Inferior parietal cortex (tissue), 1 donor: ENCODE results near the gene RUBCN.
"Not testable (repeated sequence)": the region's sequence is repeated elsewhere in the genome, so short reads cannot be mapped to it uniquely, and the experiment has no call there.

Experiments used
- DNase-seq: peaks from one replicate; pipeline ENCODE4 v3.0.0-alpha.2; 2016; ENCODE audit errors: extremely low spot score

Gene RUBCN

DNA sequence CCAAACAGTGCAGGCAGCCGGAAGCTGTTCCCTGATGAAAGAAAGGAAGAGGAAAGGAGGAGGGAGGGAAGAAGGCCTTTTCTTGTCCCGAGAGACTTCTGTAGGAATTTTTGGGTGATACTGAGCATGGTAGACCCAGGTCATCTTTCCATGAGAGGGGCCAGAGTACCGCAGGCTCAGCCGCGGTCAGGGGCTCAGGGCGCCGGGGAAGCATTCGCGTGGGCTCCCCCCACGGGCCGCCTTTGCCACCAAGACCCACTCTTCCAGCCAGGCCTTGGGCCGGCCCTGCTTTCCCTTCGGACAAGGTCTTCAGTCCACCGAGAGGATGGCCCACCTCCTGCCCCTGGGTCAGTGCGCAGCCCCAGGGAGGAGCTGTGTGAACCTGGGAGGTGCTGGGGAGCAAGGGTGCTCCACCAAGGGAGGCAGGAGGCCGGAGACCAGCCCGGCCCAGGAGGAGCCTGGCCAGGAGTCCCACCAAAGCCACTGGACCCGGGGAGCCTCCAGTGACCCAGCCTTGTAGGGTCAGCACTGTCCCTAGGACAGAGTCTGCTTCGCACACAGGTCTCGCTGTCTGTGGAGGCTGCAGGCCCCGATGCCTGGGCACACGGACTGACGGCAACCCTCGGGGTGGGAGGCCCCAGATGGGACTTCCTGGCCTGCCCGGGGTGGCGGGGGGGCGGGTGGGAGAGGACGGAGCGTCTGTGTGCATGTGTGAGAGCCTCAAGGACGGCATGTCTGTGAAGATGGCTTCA lies 79.0 kb downstream of the RUBCN start:
- not testable (repeated sequence) for DNase-seq

DNA sequence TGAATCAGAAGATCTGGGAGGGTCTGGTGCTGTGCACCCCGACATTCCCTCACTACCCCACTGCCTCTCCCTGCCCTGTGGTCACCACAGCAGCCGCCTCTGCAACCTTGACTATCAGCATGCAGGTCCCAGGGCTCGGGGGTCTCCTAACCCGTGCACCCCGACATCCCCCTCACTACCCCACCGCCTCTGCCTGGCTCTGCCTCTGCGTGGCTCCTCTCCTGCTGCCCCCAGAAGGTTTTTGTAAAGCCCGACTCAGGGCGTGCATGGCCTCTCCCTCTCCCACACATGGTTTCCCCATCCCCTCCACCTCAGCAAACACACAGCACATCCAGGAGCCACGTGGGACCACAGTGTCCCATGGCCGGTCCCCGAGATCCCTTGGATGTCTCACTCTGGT lies 79.7 kb downstream of the RUBCN start:
- DNase-seq, result not testable (repeated sequence)

DNA sequence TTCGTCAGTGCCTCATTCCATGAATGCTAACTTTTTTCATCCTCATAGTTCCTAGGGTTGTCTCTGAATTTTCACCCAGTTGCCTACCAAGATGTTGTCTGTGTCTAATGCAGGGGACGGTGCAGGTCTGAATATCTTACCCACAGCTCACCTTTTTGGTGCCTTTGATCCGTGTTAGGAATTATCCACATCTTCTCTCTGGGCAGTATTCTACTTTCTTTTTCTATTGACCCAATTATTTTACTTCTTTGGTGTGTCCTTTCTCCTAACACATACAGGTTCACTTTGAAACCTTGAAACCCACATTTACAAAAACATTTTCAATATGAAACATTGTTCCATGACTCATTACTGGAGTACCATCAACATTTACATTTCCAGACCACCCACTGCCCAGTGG lies 80.6 kb downstream of the RUBCN start:
- DNase-seq, result not testable (repeated sequence)

DNA sequence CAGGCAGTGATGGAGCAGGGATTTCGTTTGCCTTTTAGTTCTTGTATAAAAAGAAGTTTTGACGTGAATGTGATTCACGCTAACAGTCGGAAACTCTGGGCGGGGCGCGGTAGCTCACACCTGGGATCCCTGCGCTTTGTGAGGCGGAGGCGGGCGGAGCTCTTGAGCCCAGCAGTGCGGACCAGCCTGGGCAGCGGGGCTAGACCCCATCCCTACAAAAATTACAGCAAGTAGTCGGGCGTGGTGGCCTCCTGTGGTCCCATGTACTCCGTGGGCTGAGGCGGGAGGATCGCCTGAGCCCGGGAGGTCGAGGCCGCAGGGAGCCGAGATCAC lies 81.7 kb downstream of the RUBCN start:
- DNase-seq, result not testable (repeated sequence)

DNA sequence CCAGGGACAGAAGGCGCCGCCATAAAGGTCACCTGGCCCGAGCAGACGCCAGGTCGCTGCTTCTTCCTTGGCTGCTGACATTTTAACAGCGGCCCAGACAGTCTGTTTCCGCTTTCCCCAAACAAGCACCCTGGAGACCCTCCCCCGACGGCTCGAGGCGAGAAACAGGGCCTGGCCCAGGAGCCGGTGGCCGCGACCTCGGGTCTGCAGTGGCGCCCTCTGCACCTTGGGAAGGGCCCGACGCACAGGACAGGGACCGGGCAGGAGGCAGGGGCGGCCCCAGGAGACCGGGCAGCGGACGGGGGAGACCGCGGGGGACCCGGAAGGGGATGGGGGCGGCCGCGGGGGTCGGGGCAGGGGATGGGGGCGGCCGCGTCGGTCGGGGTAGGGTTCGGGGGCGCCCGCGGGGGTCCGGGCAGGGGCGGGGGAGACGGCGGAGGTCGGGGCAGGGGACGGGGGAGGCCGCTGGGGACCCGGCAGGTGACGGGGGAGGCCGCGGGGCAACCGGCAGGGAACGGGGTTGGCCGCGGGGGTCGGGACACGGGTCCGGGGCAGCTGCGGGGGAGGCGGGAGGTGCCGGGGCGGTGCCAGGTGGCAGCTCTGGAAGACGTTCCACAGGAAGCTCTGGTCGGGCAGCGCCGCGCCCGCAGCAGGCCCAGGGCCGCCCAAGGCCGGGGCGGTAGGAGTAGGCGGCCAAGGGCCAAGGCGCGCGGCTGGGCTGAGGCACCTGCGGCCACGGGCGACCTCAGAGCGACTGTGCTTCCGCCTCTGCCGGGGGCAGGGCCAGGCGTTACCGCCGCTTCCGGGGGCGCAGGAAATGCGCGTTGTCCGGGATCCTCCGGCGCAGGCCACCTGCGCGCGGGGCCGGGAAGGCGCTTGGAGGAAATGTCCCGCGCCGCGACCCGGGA lies 82.4 kb downstream of the RUBCN start:
- DNase-seq, result not testable (repeated sequence)

DNA sequence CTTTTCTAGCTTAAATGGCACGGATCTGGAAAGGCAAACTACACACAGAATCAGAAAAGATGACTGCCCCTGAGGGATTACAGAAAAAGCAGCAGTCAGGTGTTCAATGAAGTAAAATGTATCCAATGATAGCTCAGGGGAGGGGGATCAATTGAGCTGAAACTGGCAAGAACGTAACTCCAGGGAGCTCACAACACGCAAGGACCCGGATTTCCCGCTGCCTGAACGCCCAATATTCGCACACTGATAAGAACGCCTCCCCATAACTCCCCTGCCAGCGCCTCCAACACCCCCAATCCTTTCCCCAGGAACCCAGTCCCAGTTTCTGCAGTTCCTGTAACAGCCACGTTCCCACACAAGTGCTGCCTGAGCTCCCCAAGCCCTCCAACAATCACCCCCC lies 83.8 kb downstream of the RUBCN start:
- DNase-seq, result not testable (repeated sequence)

DNA sequence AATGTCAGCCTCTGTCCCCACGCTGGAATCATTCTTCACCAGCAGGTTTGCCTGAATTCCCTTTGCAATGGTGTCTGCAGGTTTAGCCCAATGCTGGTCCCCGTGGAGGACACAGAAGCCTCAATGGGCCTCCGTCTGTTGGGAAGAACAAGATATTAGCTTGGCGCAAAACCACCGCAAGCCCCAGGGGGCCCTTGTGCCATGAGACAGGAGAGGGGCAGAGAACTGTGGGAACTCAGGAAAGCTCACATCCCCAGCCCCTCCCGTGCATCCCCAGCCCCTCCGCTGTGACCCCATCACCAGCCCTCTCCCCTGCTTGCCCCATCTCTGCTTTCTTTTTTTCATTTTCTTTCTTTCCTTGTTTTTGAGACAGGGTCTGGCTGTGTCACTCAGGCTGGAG lies 89.1 kb downstream of the RUBCN start:
- DNase-seq, result not testable (repeated sequence)

DNA sequence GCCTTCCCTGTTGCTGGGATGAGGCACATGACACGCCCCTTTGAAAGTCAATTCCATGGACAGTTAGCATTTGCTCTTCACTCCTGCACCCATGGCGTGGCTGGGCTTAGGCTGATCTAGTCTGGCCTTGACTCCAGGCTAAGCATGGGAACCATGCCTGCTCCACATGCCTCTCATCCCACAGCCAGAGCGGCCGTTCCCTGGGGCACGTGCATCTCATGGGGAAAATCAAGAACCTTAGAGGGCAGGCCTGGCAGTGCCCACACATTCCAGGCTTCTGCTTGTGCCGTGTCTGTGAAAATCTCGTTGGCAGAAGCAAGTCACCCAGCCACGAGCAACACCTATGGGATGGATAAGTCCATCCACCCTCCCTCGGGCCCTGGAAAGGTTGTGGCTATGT lies 89.5 kb downstream of the RUBCN start:
- not testable (repeated sequence) for DNase-seq

DNA sequence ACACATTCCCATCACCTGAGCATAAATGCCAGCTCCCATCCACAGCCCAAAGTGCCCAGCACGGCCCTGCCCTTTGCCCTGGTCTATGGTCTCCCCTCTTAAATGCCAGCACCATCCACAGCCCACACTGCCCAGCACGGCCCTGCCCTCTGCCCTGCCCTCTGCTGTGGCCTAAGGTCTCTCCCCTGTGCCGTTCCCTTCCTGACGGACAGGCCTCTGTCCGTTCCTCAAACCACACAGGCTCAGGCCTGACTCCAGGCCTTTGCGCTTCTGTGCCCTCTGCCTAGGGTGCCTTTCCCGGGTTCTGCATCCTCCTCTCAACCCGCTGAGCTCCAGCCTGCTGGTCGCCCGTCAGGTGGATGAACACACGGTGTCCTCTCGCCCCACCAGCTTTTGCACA lies 90.4 kb downstream of the RUBCN start:
- not testable (repeated sequence) for DNase-seq

DNA sequence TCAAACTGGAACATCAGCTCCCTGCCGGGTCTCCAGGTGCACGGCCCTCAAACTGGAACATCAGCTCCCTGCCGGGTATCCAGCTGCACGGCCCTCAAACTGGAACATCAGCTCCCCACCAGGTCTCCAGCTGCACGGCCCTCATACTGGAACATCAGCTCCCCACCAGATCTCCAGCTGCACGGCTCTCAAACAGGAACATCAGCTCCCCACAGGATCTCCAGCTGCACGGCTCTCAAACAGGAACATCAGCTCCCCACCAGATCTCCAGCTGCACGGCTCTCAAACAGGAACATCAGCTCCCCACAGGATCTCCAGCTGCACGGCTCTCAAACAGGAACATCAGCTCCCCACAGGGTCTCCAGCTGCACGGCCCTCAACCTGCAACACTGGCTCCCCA lies 99.1 kb downstream of the RUBCN start:
- not testable (repeated sequence) for DNase-seq

DNA sequence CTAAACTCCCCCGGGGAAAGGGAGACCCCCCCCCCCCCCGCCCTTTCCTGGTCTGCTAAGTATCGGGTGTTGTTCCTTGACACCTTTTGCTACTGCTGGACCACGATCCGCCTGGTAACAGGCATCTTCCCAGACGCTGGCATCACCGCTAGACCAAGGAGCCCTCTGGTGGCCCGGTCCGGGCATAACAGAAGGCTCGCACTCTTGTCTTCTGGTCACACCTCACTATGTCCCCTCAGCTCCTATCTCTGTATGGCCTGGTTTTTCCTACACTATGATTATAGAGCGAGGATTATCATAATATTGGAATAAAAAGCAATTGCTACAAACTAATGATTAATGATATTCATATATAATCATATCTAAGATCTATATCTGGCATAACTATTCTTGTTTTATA lies 104.7 kb downstream of the RUBCN start:
- not testable (repeated sequence) for DNase-seq

DNA sequence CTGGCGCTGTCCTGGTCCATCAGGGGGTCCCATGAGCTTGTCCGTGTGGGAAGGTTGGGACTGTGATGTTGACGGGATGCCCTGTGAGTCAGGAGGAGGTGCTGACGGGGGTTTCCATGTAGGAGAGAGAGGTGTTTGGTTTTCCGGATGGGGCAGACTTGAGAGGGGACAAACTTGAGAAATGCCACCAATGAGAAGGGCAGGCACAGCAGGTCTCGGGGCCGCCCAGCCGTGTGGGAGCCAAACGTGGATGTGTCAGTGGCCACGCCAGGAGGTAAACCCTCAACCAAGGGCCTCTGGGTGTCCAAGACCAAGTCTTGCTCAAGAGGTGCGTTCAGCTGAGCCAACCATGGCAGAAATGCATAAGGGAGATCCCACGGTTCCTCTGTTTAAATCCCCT lies 105.9 kb downstream of the RUBCN start:
- DNase-seq, result not testable (repeated sequence)

DNA sequence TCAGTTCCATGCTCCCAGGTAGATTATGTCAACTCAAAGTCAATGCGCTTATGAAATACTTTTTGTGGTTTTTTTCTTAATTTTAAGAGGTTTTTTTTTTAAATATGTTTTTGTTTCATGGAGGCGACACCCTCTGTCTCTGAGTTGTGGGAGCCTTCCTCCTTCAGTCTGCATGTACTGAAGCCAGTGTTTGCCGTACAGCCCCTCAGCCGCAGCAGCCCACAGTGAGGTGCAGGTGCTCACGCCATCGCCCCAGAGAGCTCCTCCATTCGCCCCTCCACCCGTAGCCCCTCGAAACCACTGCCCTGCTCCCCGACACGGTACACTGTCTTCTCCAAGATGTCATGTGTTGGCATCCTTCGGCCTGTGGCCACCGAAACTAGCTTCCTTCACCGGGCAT lies 107.4 kb downstream of the RUBCN start:
- DNase-seq, result not testable (repeated sequence)

DNA sequence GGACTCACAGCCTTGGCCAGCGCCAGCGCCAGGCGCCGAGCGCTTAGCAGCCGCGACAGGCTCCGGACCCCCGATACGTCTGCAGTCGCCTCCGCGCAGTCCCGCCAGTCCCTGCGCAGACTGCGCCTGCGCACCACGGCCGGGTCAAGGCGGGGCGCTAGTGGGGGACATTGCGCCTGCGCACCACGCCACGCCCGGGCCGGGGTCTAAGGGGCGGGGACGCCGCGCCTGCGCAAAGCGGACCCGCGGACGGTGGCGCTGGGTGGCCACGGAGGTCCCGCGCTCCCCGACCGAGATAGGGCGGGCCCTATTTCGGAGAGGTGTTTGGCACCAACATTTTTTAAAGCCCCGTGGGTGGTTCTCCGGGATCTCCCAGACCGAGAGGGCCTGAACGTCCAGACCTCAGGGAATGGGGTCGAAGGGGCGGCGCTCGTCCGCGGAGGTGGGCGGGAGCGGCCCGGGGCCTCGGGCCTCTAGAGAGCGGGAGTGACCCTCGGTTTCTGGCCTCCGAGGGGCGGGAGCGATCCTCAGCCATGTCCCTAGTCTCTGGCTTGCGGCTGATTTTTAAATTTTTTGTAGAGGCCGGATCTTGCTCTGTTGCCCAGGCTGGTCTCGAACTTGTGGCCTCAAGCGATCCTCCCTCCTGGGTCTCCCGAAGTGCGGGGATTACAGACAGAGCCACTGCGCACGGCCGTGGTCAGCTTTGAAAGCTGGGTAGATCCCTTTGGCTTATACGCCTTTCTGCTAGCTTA lies 108.8 kb downstream of the RUBCN start:
- peak; percentile 75 for DNase-seq

DNA sequence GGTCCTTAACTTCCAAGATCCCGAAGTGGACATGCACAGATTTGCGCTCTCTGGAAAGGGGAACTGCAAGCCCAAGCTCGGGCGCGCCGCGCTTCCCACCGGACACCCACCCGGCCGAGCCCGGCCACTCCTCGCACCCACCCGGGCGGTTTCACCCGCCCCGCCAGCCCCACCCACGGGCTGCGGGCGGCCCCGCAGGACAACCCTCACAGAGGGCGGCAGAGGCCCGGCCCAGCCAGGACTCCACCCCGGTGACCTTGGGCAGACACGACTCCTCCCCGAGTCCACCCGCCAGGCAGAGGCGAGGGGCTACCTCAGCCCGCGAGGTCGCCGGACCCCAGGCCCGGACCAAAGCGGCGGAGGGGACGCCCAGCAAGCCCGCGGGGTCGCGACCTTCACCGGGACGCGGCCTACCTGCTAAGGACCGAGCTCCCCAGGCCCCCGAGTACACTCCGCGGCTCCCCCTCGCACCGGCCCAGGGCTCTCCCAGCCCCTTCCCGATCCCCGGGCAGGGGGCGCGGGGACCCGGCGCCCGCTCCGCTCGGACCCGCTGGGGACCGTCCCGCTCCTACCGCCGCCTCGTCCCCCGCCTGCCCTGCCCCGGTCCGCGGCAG lies 109.4 kb downstream of the RUBCN start:
- DNase-seq, result not testable (repeated sequence)

DNA sequence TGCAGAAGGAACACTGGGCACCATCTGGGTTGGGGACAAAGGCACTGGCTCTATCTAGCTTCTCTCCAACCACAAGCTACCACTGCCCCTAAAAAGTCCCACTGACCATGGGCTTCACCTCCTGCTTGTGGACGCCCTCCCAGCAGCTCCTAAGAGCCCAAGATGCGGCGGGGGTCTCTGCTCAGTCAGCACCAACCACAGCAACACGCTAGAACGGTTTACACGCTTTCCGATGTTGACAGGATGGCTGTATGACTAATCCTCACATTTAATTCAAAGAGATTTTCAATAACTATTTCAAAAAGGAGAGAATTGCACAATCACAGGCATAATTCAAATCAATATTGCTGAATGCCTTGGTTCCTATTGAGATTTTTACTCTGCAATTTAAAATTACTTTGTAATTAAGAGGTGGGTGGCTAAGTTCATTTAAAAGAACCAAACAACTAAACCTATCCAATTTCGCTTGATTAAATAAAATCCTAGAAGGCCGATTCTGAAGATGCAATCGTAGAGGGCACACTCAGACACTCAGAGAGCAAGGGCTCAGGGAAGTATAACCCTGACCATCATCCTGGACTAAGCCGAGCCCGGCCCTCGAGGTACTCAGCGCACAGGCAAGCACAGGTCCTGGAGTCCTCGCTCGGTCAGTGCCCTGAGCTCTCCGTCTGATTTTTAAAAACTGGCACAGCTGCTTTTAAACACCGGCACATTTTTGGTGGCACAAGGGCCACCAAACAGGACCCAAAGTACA lies 110.1 kb downstream of the RUBCN start:
- not testable (repeated sequence) for DNase-seq

DNA sequence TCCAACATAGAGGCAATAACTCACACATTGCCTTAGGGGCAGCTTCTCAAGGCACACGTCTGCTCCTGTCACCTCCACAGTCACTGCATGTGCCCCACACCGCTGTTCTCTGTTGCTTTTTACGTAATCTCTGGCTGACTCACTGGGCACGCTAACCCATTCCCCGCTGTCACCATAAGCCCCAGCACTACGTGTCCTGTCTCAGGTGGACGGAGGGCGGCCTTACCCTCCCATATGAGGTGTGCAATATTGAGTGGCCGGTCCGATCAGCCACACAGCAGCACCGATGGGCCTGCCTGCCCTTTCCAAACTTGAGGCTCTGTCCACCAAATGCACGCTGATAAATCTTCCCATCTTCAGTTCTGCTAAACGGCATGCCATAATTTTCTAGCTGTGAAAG lies 115.2 kb downstream of the RUBCN start:
- DNase-seq, result not testable (repeated sequence)
